Keratinocyte (primary cell): ENCODE measurements around the gene VSIG4. TPM values are rescaled to one million over a fixed set of nuclear protein-coding genes. Genes with fewer than 3 reads are reported as not detected.

Experiments
- DNase-seq: peaks from one replicate; pipeline ENCODE4 v3.0.0-alpha.2; 2011; ENCODE audit warnings: low read depth, missing footprints, low spot score
- FAIRE-seq: peaks from 2 replicates; lab custom pipeline; 2011; peaks lifted over from hg19 to GRCh38; lab: Jason Lieb, UNC
- H2AFZ ChIP-seq: 2 replicates; pipeline ENCODE4 v1.6.0; 2012; ENCODE audit warnings: low read length, control low read depth, inconsistent platforms; ENCODE audit not compliant: control insufficient read depth
- H3K27ac ChIP-seq: 2 replicates; pipeline ENCODE4 v1.5.1; 2011; ENCODE audit warnings: low read length; ENCODE audit not compliant: control insufficient read depth, insufficient read depth
- H3K27me3 ChIP-seq: 3 replicates; pipeline ENCODE4 v1.6.0; 2011; ENCODE audit warnings: low read length; ENCODE audit not compliant: control insufficient read depth, insufficient read depth; ENCODE audit errors: extremely low read depth
- H3K36me3 ChIP-seq, 2 experiments: 2 replicates in 1 of 2; 3 replicates in 1 of 2; pipeline ENCODE4 v1.5.1; 2011; ENCODE audit warnings: low read length in 2 of 2, mild to moderate bottlenecking in 1 of 2; ENCODE audit not compliant: control insufficient read depth in 2 of 2, insufficient read depth in 2 of 2; ENCODE audit errors: extremely low read depth in 1 of 2
- H3K4me1 ChIP-seq: 3 replicates; pipeline ENCODE4 v1.5.1; 2011; ENCODE audit warnings: low read length; ENCODE audit not compliant: control insufficient read depth, insufficient read depth; ENCODE audit errors: extremely low read depth
- H3K4me2 ChIP-seq: 3 replicates; pipeline ENCODE4 v1.6.0; 2011; ENCODE audit warnings: low read depth, low read length; ENCODE audit not compliant: control insufficient read depth, insufficient read depth; ENCODE audit errors: extremely low read depth
- H3K4me3 ChIP-seq, 3 experiments: fragments of 200-600 bp in 1 of 3; sonication (generic) in 1 of 3; 2 replicates in 2 of 3; 3 replicates in 1 of 3; pipeline ENCODE4 v1.5.1; 2011 to 2016; ENCODE audit warnings: low read length in 3 of 3, mild to moderate bottlenecking in 3 of 3, control low read depth in 2 of 3, inconsistent platforms in 1 of 3, low read depth in 1 of 3, mixed read lengths in 1 of 3, mixed run types in 1 of 3, moderate library complexity in 1 of 3; ENCODE audit not compliant: control insufficient read depth in 2 of 3, insufficient read depth in 2 of 3; ENCODE audit errors: extremely low read depth in 1 of 3
- H3K79me2 ChIP-seq: 2 replicates; pipeline ENCODE4 v1.6.0; 2012; ENCODE audit warnings: low read length; ENCODE audit not compliant: control insufficient read depth, insufficient read depth
- H3K9ac ChIP-seq: 3 replicates; pipeline ENCODE4 v1.6.0; 2011; ENCODE audit warnings: low read length; ENCODE audit not compliant: control insufficient read depth, insufficient read depth; ENCODE audit errors: extremely low read depth
- H3K9me1 ChIP-seq: 3 replicates; pipeline ENCODE4 v1.6.0; 2011; ENCODE audit warnings: low read length; ENCODE audit not compliant: control insufficient read depth, insufficient read depth; ENCODE audit errors: extremely low read depth
- H3K9me3 ChIP-seq: 2 replicates; pipeline ENCODE4 v1.5.1; 2012; ENCODE audit warnings: low read depth, low read length; ENCODE audit not compliant: control insufficient read depth
- H4K20me1 ChIP-seq: 3 replicates; pipeline ENCODE4 v1.6.0; 2011; ENCODE audit warnings: low read length; ENCODE audit not compliant: control insufficient read depth, insufficient read depth; ENCODE audit errors: extremely low read depth
- EZH2 ChIP-seq: IDR thresholded peaks from one replicate; pipeline ENCODE4 v1.6.1; 2012; ENCODE audit warnings: inconsistent platforms, mild to moderate bottlenecking, low read length, moderate library complexity
- dilution Hi-C: fragments of 300-500 bp; cut with MboI; formaldehyde crosslinking; loops from one replicate; pipeline ENCODE4 v1.7.0; 2020; ENCODE audit warnings: low sequenced_read_pairs; ENCODE audit not compliant: extremely low pct_ligation_motif_present
- polyA plus RNA-seq, 5 experiments: library from polyadenylated mRNA; depleted of rRNA in 3 of 5; stranded (reverse) in 3 of 5; stranded (forward) in 1 of 5; unstranded in 1 of 5; fragments of >200 nt; gene quantifications; 1 replicate in 1 of 5; 2 replicates in 3 of 5; 3 replicates in 1 of 5; pipeline versions ENCODE4 v1.2.1 to v1.2.3, GENCODE V29; 2011 to 2012; ENCODE audit warnings: missing spikeins in 2 of 5, low read depth in 1 of 5, low replicate concordance in 1 of 5
- TF ChIP-seq, protein P1 (sequence below), 3 experiments: IDR thresholded peaks in 1 of 3; conservative IDR thresholded peaks in 1 of 3; optimal IDR thresholded peaks in 1 of 3; 2 replicates in 2 of 3; 3 replicates in 1 of 3; pipeline versions ENCODE3 to v1.5.1; 2011; ENCODE audit warnings: low read length in 3 of 3, mild to moderate bottlenecking in 3 of 3, moderate library complexity in 2 of 3, control low read depth in 1 of 3, inconsistent platforms in 1 of 3; ENCODE audit not compliant: insufficient read depth in 2 of 3; ENCODE audit errors: extremely low read depth in 1 of 3

VSIG4 gene
- polyA plus RNA-seq, 1 donor (not counting 4 experiments of a cell fraction or from before 2014, with no cell fraction given), result not detected

DNA sequence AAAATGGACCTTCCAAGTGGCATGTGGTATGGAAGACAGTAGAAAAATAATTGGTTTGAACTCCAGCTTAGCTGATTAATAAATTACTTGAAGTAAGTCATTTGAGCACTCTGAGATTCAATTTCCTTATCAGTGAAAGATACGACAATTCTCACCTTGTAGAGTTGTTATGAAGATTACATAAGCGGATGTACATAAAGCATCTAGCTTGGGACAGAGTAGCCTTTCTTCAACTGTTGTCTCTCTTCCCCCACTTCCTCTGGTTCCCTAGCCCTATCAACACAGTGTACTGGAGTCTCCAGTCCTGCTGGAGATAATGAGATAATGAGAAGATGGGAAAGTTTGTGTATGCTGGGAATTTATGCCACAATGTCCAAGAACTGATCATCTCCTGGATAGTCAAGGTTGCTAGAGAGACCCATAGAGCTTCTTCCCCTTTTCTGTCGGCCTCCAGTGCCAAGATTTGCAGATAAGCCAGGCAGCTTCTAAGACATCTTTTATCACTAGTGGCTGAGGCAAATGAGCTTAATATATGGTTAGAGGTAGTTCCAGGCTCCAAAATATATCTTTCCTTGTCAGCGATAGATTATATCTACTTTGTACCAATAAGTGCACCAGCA, 33.9 kb downstream of the VSIG4 start:
- dilution Hi-C loops, result no loop called here
- no peak for FAIRE-seq

DNA sequence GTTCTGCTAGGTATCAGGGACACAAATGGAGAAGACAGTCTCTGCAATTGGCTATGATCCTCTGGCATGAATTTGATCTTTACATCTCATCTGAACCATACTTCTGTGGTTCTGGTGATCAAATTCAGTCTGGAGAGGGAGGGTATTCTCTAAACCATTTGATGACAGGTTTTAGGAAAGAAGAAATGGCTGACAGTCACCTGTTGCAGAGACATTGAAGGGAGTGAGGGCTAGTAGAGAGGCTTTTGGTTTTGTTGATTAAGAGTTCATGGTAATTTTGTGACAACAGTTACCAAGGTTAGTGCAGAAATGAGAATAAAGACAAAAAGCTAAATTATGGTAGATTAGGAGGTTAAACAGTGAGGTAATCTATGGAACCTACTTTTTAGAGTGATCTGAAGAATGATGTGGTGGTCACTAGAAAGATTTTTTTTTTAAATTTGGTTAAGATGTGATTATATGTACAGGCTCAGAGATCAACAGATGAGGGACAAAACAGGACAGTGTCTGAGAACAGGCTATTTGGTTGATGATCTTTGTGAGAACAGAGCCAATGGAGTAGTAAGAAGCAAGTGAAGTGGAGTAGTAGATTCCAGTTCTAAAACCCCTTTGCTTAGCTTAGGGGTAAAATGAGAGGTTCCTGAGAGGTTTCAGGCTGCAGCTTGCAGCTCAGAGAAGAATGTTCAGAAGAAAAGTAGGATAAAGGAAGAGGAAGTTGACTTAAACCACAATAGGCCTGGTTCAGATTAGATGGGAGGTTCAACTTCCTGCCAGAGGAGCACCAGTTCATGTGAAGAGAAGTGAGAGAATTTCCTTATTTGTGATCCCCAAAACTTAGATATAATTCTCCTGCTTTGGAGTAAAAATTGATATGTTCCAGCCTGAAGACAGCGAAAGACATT, 34.7 kb downstream of the VSIG4 start:
- H2AFZ ChIP-seq, result no peak overlapping the region
- FAIRE-seq, result no peak

More for the DNA sequence above, 33.9 kb downstream of the VSIG4 start:
- Histone ChIP-seq H2AFZ (no peak overlapping the region), H3K27me3 (no peaks in the 10 kb centered on the region), H3K36me3 (no peaks in the 10 kb centered on the region), H3K79me2 (no peaks in the 10 kb centered on the region), H3K4me1 (no peaks in the 10 kb centered on the region), H4K20me1 (no peaks in the 10 kb centered on the region), H3K9me1 (no peaks in the 10 kb centered on the region), H3K27ac (no peak overlapping the region), H3K9ac (no peak overlapping the region), H3K4me2 (no peak overlapping the region), H3K9me3 (no peaks in the 10 kb centered on the region), H3K4me3 (no peak overlapping the region)
- no peak for DNase-seq
- TF ChIP-seq, protein P1, sequence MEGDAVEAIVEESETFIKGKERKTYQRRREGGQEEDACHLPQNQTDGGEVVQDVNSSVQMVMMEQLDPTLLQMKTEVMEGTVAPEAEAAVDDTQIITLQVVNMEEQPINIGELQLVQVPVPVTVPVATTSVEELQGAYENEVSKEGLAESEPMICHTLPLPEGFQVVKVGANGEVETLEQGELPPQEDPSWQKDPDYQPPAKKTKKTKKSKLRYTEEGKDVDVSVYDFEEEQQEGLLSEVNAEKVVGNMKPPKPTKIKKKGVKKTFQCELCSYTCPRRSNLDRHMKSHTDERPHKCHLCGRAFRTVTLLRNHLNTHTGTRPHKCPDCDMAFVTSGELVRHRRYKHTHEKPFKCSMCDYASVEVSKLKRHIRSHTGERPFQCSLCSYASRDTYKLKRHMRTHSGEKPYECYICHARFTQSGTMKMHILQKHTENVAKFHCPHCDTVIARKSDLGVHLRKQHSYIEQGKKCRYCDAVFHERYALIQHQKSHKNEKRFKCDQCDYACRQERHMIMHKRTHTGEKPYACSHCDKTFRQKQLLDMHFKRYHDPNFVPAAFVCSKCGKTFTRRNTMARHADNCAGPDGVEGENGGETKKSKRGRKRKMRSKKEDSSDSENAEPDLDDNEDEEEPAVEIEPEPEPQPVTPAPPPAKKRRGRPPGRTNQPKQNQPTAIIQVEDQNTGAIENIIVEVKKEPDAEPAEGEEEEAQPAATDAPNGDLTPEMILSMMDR (optimal IDR thresholded peaks at IDR 0.05 in 1 of 3, IDR thresholded peaks at IDR 0.05 in 1 of 3, conservative IDR thresholded peaks at IDR 0.05 in 1 of 3; ENCODE audit: extremely low read depth in 1 of 3, insufficient read depth in 2 of 3, low read length in 3 of 3), result no peak
- TF ChIP-seq EZH2, result no peak

More for the DNA sequence above, 34.7 kb downstream of the VSIG4 start:
- dilution Hi-C loops, result no loop called here
- H3K4me1 ChIP-seq, result no peaks in the 10 kb centered on the region
- no peaks in the 10 kb centered on the region for H4K20me1 ChIP-seq
- no peaks in the 10 kb centered on the region for H3K27me3 ChIP-seq
- no peak for TF ChIP-seq EZH2
- TF ChIP-seq, protein P1 (optimal IDR thresholded peaks at IDR 0.05 in 1 of 3, IDR thresholded peaks at IDR 0.05 in 1 of 3, conservative IDR thresholded peaks at IDR 0.05 in 1 of 3; ENCODE audit: extremely low read depth in 1 of 3, insufficient read depth in 2 of 3, low read length in 3 of 3), result no peak
- no peak overlapping the region for H3K4me3 ChIP-seq
- no peaks in the 10 kb centered on the region for H3K36me3 ChIP-seq
- no peak overlapping the region for H3K9ac ChIP-seq
- no peaks in the 10 kb centered on the region for H3K9me3 ChIP-seq
- no peak overlapping the region for H3K27ac ChIP-seq
- DNase-seq, result no peak
- H3K79me2 ChIP-seq, result no peaks in the 10 kb centered on the region
- no peak overlapping the region for H3K4me2 ChIP-seq
- H3K9me1 ChIP-seq, result no peaks in the 10 kb centered on the region
